HEK293 (cell line): ENCODE measurements around the gene DCTN3.

Source experiments
- BCL11A ChIP-seq: fragments of 450-650 bp; formaldehyde crosslinking; IDR thresholded peaks from 2 replicates; pipeline ENCODE4 v1.5.1; 2016; ENCODE audit warnings: low read depth, missing biosample characterization, missing genetic modification characterization
- EGR2 ChIP-seq: fragments of 450-650 bp; formaldehyde crosslinking; IDR thresholded peaks from 2 replicates; pipeline ENCODE4 v1.5.1; 2016; ENCODE audit warnings: low read depth, missing biosample characterization, missing genetic modification characterization
- GLIS1 ChIP-seq: fragments of 450-650 bp; formaldehyde crosslinking; IDR thresholded peaks from 2 replicates; pipeline ENCODE4 v1.5.1; 2016; ENCODE audit warnings: missing biosample characterization, missing genetic modification characterization
- KLF17 ChIP-seq: fragments of 450-650 bp; formaldehyde crosslinking; IDR thresholded peaks from 2 replicates; pipeline ENCODE4 v1.5.1; 2016; ENCODE audit warnings: missing biosample characterization, missing genetic modification characterization
- KLF8 ChIP-seq: fragments of 450-650 bp; formaldehyde crosslinking; IDR thresholded peaks from 2 replicates; pipeline ENCODE4 v1.5.1; 2016; ENCODE audit warnings: missing biosample characterization, missing genetic modification characterization
- REST ChIP-seq: fragments of 450-650 bp; formaldehyde crosslinking; IDR thresholded peaks from 2 replicates; pipeline ENCODE4 v1.5.1; 2016; ENCODE audit warnings: missing biosample characterization, missing genetic modification characterization
- SP2 ChIP-seq: fragments of 450-650 bp; formaldehyde crosslinking; IDR thresholded peaks from 2 replicates; pipeline ENCODE4 v1.5.1; 2016; ENCODE audit warnings: missing biosample characterization, missing genetic modification characterization
- SP7 ChIP-seq: fragments of 450-650 bp; formaldehyde crosslinking; IDR thresholded peaks from 2 replicates; pipeline ENCODE4 v1.5.1; 2016; ENCODE audit warnings: missing biosample characterization, missing genetic modification characterization
- TCF7L2 ChIP-seq: IDR thresholded peaks from 2 replicates; pipeline ENCODE4 v1.6.1; 2011; ENCODE audit warnings: low read depth, mild to moderate bottlenecking, inconsistent platforms, low read length, moderate library complexity, borderline replicate concordance
- ZBTB10 ChIP-seq: fragments of 450-650 bp; formaldehyde crosslinking; IDR thresholded peaks from 2 replicates; pipeline ENCODE4 v1.5.1; 2016; ENCODE audit warnings: missing biosample characterization, missing genetic modification characterization
- ZBTB17 ChIP-seq: fragments of 450-650 bp; formaldehyde crosslinking; IDR thresholded peaks from 2 replicates; pipeline ENCODE4 v1.5.1; 2016; ENCODE audit warnings: missing biosample characterization, missing genetic modification characterization
- ZBTB20 ChIP-seq: fragments of 450-650 bp; formaldehyde crosslinking; IDR thresholded peaks from 2 replicates; pipeline ENCODE4 v1.5.1; 2016; ENCODE audit warnings: missing biosample characterization, missing genetic modification characterization
- ZNF121 ChIP-seq: fragments of 450-650 bp; formaldehyde crosslinking; IDR thresholded peaks from 2 replicates; pipeline ENCODE4 v1.5.1; 2016; ENCODE audit warnings: missing biosample characterization, missing genetic modification characterization
- ZNF132 ChIP-seq: fragments of 450-650 bp; formaldehyde crosslinking; IDR thresholded peaks from 2 replicates; pipeline ENCODE4 v1.5.1; 2017; ENCODE audit warnings: missing biosample characterization, missing genetic modification characterization, borderline replicate concordance
- ZNF138 ChIP-seq: fragments of 450-650 bp; formaldehyde crosslinking; IDR thresholded peaks from 2 replicates; pipeline ENCODE4 v1.5.1; 2016; ENCODE audit warnings: missing biosample characterization, missing genetic modification characterization, borderline replicate concordance
- ZNF148 ChIP-seq: fragments of 450-650 bp; formaldehyde crosslinking; IDR thresholded peaks from 2 replicates; pipeline ENCODE4 v1.5.0; 2017; ENCODE audit warnings: missing biosample characterization, missing genetic modification characterization, borderline replicate concordance
- ZNF221 ChIP-seq: fragments of 450-650 bp; formaldehyde crosslinking; IDR thresholded peaks from 2 replicates; pipeline ENCODE4 v1.5.1; 2017; ENCODE audit warnings: missing biosample characterization, missing genetic modification characterization, borderline replicate concordance
- ZNF23 ChIP-seq: fragments of 450-650 bp; formaldehyde crosslinking; IDR thresholded peaks from 2 replicates; pipeline ENCODE4 v1.5.1; 2016; ENCODE audit warnings: missing biosample characterization, missing genetic modification characterization, borderline replicate concordance
- ZNF266 ChIP-seq: fragments of 450-650 bp; formaldehyde crosslinking; IDR thresholded peaks from 2 replicates; pipeline ENCODE4 v1.5.1; 2016; ENCODE audit warnings: missing biosample characterization, missing genetic modification characterization, low read depth
- ZNF292 ChIP-seq: fragments of 450-650 bp; formaldehyde crosslinking; IDR thresholded peaks from 2 replicates; pipeline ENCODE4 v1.5.1; 2016; ENCODE audit warnings: low read depth, missing biosample characterization, missing genetic modification characterization, borderline replicate concordance
- ZNF404 ChIP-seq: fragments of 450-650 bp; formaldehyde crosslinking; IDR thresholded peaks from 2 replicates; pipeline ENCODE4 v1.5.1; 2017; ENCODE audit warnings: missing biosample characterization, missing genetic modification characterization
- ZNF510 ChIP-seq: fragments of 450-650 bp; formaldehyde crosslinking; IDR thresholded peaks from 2 replicates; pipeline ENCODE4 v1.5.1; 2018; ENCODE audit warnings: mild to moderate bottlenecking, missing genetic modification characterization, missing biosample characterization; ENCODE audit not compliant: insufficient replicate concordance
- ZNF513 ChIP-seq: fragments of 450-650 bp; IDR thresholded peaks from 2 replicates; pipeline ENCODE4 v1.5.1; 2018; ENCODE audit warnings: missing biosample characterization, missing genetic modification characterization
- ZNF521 ChIP-seq: fragments of 450-650 bp; formaldehyde crosslinking; IDR thresholded peaks from 2 replicates; pipeline ENCODE4 v1.5.1; 2017; ENCODE audit warnings: missing biosample characterization, mild to moderate bottlenecking, missing genetic modification characterization
- ZNF585B ChIP-seq: fragments of 450-650 bp; formaldehyde crosslinking; IDR thresholded peaks from 2 replicates; pipeline ENCODE4 v1.5.1; 2016; ENCODE audit warnings: missing biosample characterization, missing genetic modification characterization
- ZNF645 ChIP-seq: fragments of 450-650 bp; formaldehyde crosslinking; IDR thresholded peaks from 2 replicates; pipeline ENCODE4; 2016; ENCODE audit warnings: missing biosample characterization, missing genetic modification characterization
- ZNF654 ChIP-seq: fragments of 450-650 bp; formaldehyde crosslinking; IDR thresholded peaks from 2 replicates; pipeline ENCODE4 v1.5.1; 2016; ENCODE audit warnings: low read depth, missing biosample characterization, missing genetic modification characterization

DCTN3 gene

GRCh38 chr9:34591248-34591916 is 28.9 kb downstream of the DCTN3 start (continued):
- TF ChIP-seq GLIS1 (0 out of 2 replicates have a peak, but pooled peaks have one; percentile 19), KLF8 (tag by site-specific recombination) (no peak), REST (0 out of 2 replicates have a peak, but pooled peaks have one; percentile 35), SP2 (tag by site-specific recombination) (no peak), ZNF521 (no peak), ZNF645 (tag by site-specific recombination) (no peak), ZBTB20 (tag by site-specific recombination) (no peak), TCF7L2 (no peak), ZNF121 (tag by site-specific recombination) (no peak), ZNF221 (tag by site-specific recombination) (no peak), ZNF510 (tag by site-specific recombination) (no peak), ZNF148 (tag by site-specific recombination) (no peak), ZBTB10 (no peak), ZNF292 (no peak), ZNF404 (tag by site-specific recombination) (no peak), ZNF513 (tag by site-specific recombination) (no peak), ZNF585B (tag by site-specific recombination) (no peak), SP7 (tag by site-specific recombination) (peak; percentile 52; the same call in 1 of the 2 replicates), ZNF132 (tag by site-specific recombination) (no peak), ZNF266 (tag by site-specific recombination) (no peak), ZNF23 (tag by site-specific recombination) (no peak), KLF17 (tag by site-specific recombination) (no peak; the same call in 1 of the 2 replicates), ZNF138 (no peak), BCL11A (tag by site-specific recombination) (0 out of 2 replicates have a peak, but pooled peaks have one; percentile 53), EGR2 (tag by site-specific recombination) (no peak), ZBTB17 (tag by site-specific recombination) (peak; percentile 35; the same call in 1 of the 2 replicates), ZNF654 (peak; percentile 44)
